Ishikawa (cell line): ENCODE results near the gene CAMTA1.

ENCODE experiments used
- CEBPB ChIP-seq: IDR thresholded peaks from 2 replicates; pipeline ENCODE4 v1.6.1; 2012
- CREB1 ChIP-seq: IDR thresholded peaks from 2 replicates; pipeline ENCODE4 v1.6.1; 2012; ENCODE audit warnings: low read depth
- EGR1 ChIP-seq: IDR thresholded peaks from 2 replicates; pipeline ENCODE4 v1.6.1; 2012
- EP300 ChIP-seq: IDR thresholded peaks from 2 replicates; pipeline ENCODE4 v1.6.1; 2012; ENCODE audit warnings: borderline replicate concordance
- FOXM1 ChIP-seq: IDR thresholded peaks from 2 replicates; pipeline ENCODE4 v1.6.1; 2012; ENCODE audit warnings: low read depth, borderline replicate concordance
- MAX ChIP-seq: IDR thresholded peaks from 2 replicates; pipeline ENCODE4 v1.6.1; 2012
- NFIC ChIP-seq: IDR thresholded peaks from 2 replicates; pipeline ENCODE4 v1.6.1; 2012
- RAD21 ChIP-seq: IDR thresholded peaks from 2 replicates; pipeline ENCODE4 v1.6.1; 2012; ENCODE audit warnings: low read depth
- REST ChIP-seq: IDR thresholded peaks from 2 replicates; pipeline ENCODE4 v1.6.1; 2012; ENCODE audit warnings: low read depth, mild to moderate bottlenecking
- TAF1 ChIP-seq: IDR thresholded peaks from 2 replicates; pipeline ENCODE4 v1.6.1; 2012; ENCODE audit warnings: low read depth, mild to moderate bottlenecking
- TCF12 ChIP-seq: IDR thresholded peaks from 2 replicates; pipeline ENCODE4 v1.6.1; 2012; ENCODE audit warnings: low read depth
- TEAD4 ChIP-seq: IDR thresholded peaks from 2 replicates; pipeline ENCODE4 v1.6.1; 2012
- USF1 ChIP-seq: IDR thresholded peaks from 2 replicates; pipeline ENCODE4 v1.6.1; 2012
- ZBTB7A ChIP-seq: IDR thresholded peaks from 2 replicates; pipeline ENCODE4 v1.6.1; 2012; ENCODE audit warnings: low read depth

Gene CAMTA1

GRCh38 chr1:7642781-7643529, 857.7 kb downstream of the CAMTA1 start:
- TF ChIP-seq NFIC (no peak), TEAD4 (no peak), MAX (no peak), EP300 (no peak), RAD21 (no peak), ZBTB7A (no peak), REST (no peak), CREB1 (no peak), TAF1 (no peak), CEBPB (no peak), EGR1 (no peak)

GRCh38 chr1:7643530-7643929, 858.3 kb downstream of the CAMTA1 start:
- TF ChIP-seq EP300, result no peak
- TF ChIP-seq EGR1, result no peak
- TF ChIP-seq MAX, result no peak
- TF ChIP-seq CEBPB, result no peak
- no peak for TF ChIP-seq TCF12
- TF ChIP-seq TAF1, result no peak
- no peak for TF ChIP-seq ZBTB7A
- TF ChIP-seq USF1, result no peak

- TF ChIP-seq EP300, result no peak
- no peak for TF ChIP-seq EGR1
- TF ChIP-seq NFIC, result no peak
- no peak for TF ChIP-seq REST
- TF ChIP-seq ZBTB7A, result no peak
- TF ChIP-seq FOXM1, result no peak
Measured at GRCh38 chr1:7644086-7644485, 858.8 kb downstream of the CAMTA1 start.

GRCh38 chr1:7644961-7645750, 859.9 kb downstream of the CAMTA1 start:
- TF ChIP-seq MAX, result no peak

GRCh38 chr1:7645751-7646048, 860.4 kb downstream of the CAMTA1 start:
- TF ChIP-seq RAD21 (no peak), USF1 (no peak), FOXM1 (no peak), TCF12 (no peak), CREB1 (no peak), TEAD4 (no peak), REST (no peak), CEBPB (no peak)
